Esophagus muscularis mucosa (tissue), 4 donors: ENCODE data around the gene MICAL3.

Experiments
- EP300 ChIP-seq: sonication (generic); formaldehyde crosslinking; IDR thresholded peaks from one replicate; pipeline ENCODE4 v1.6.1; 2017; ENCODE audit warnings: antibody characterized with exemption
- POLR2A ChIP-seq: fragments of 450-650 bp; IDR thresholded peaks from one replicate; pipeline ENCODE4 v1.6.1; 2017; ENCODE audit warnings: antibody characterized with exemption, moderate library complexity, mild to moderate bottlenecking, low read depth
- TF ChIP-seq, protein P1 (sequence below), 3 experiments: fragments of 200-600 bp in 2 of 3; fragments of 450-650 bp in 1 of 3; sonication (generic) in 2 of 3; IDR thresholded peaks; one replicate each; pipeline ENCODE4 v1.5.1; 2017 to 2019; ENCODE audit warnings: antibody characterized with exemption in 3 of 3, mild to moderate bottlenecking in 2 of 3, moderate library complexity in 1 of 3

DNA sequence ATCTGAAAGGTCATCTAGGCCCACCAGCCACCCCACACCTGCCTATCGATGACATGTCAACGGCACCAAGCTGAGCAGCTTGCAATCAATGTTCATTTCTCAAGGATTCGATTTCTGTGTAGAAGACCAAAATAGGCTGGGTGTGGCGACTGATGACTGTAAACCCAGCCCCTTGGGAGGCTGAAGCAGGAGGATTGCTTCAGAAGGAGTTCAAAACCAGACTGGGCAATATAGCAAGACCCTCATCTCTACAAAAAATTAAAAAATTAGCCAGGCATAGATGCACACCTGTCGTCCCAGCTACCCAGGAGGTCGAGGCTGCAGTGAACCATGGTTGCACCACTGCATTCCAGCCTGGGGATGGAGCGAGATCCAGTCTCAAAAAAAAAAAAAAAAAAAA lies 108.7 kb downstream of the MICAL3 start:
- TF ChIP-seq POLR2A (no peak), EP300 (no peak)
- TF ChIP-seq, protein P1, sequence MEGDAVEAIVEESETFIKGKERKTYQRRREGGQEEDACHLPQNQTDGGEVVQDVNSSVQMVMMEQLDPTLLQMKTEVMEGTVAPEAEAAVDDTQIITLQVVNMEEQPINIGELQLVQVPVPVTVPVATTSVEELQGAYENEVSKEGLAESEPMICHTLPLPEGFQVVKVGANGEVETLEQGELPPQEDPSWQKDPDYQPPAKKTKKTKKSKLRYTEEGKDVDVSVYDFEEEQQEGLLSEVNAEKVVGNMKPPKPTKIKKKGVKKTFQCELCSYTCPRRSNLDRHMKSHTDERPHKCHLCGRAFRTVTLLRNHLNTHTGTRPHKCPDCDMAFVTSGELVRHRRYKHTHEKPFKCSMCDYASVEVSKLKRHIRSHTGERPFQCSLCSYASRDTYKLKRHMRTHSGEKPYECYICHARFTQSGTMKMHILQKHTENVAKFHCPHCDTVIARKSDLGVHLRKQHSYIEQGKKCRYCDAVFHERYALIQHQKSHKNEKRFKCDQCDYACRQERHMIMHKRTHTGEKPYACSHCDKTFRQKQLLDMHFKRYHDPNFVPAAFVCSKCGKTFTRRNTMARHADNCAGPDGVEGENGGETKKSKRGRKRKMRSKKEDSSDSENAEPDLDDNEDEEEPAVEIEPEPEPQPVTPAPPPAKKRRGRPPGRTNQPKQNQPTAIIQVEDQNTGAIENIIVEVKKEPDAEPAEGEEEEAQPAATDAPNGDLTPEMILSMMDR (IDR thresholded peaks at IDR 0.05): no peak
